HG02970 (cell line): Measurements from ENCODE around the gene BTK.

Source experiments
- ATAC-seq: cut with Tn5 transposase; IDR thresholded peaks from one replicate; pipeline ENCODE4 v1.9.1; 2021; ENCODE audit warnings: mild to moderate bottlenecking, moderate library complexity, moderate number of reproducible peaks; ENCODE audit not compliant: unreplicated experiment, low FRiP score

Gene BTK

DNA sequence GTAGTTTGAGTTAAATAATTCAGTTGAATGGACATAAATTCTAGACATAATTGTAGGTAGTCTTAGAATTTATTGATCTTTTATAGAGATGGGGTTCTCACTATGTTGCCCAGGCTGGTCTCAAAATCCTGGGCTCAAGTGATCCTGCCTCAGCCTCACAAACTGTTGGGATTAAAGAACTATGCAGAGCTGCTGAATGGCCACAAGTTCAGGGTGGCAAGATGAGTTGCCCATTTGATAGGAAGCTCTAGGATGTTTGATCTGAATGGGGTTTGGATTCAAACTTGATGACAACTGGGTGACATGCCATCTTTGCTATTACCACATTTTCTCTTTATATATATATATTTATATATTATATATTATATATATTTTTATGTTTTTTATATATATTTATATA lies 8.4 kb upstream of the BTK start:
- ATAC-seq: no peak

DNA sequence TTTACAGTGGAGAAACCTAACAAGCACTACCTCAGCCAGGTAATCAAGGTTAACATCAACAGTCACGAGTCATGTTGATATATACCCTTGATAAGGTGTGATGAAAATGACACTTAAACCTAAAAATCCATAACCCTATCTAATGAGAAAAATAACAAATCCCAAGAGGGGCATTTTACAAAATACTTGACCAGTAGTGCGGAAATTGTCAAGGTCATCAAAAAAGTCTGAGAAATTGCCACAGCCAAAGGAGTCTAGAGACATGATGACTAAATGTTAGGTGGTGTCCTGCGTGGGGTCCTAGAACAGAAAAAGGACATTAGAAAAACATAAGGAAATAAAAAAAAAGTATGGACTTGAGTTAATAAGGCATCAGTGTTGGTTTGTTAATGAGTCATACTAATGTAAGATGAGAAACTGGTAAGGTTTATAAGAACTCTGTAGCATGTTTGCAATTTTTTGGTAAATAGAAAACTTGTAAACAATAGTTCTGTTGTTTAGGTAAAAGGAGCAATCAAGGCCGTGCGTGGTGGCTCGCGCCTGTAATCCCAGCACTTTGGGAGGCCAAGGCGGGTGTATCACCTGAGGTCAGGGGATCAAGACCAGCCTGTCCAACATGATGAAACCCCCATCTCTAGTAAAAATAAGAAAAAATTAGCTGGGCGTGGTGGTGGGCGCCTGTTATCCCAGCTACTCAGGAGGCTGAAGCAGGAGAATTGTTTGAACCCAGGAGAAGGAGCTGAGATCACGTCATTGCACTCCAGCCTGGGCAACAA lies 7.7 kb upstream of the BTK start:
- ATAC-seq: no peak

DNA sequence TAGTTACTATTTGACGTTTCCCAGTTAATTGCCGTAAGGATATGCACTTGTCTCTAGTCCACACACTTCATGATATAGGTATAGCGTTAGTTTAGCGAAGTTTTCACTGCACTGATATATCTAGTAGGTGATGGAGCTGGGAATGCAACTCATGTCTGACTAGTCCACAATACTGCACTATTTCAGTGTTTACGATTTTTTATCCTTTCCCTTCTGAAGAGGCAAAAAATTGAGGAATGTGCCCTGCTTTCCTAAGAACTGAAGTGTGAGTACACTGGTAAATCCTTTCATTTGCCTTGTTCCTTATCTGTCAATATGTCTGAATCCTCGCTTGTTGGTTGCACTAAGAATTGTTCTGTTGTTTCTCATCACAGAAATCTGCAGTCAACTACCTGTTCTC lies 5.8 kb upstream of the BTK start:
- ATAC-seq: no peak

DNA sequence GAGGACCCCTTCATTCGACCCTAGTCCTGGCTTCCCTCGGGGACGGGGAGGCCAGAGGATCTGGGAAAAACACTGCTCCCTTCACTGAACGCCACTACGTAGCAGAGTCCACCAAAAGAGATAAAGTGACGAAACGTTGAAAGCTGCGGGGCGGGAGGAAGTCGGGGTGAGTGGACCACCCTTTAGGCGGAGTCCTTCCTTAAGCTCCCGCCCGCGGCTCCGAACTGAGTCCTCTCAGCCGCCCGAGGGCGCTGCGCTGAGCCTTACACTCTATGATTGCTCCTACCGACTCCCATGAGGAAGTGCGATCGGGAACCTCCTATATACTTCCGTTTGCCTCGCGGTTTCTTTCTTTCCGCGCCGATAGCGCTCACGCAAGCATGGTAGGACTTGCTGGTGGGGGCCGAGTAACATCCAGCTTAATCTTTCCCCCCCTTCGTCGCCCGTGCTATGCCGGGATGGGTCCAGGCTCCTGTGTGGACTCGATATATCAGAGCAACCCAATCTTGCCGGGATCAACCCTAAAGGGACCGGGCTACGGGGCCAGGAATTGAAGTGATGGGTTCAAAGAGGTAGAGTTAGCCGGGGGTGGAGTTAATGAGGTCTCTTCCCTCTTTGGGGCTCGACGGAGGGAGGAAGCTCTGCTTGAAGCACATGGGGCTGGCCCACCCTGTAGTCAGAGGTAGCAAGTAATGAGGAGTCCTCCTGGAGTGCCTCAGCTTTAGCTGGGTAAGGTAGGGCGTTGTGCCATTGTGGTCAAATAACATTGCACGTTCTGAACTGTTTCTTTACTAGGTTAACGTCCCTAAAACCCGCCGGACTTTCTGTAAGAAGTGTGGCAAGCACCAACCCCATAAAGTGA lies 4.9 kb upstream of the BTK start, which contains the start of gene RPL36A:
Gene RPL36A, plus strand, starts transcription at position 348 of the 862 bp plus-strand sequence. Its CDS starts 33 bp downstream, at position 381.
- peak; percentile 68 for ATAC-seq

DNA sequence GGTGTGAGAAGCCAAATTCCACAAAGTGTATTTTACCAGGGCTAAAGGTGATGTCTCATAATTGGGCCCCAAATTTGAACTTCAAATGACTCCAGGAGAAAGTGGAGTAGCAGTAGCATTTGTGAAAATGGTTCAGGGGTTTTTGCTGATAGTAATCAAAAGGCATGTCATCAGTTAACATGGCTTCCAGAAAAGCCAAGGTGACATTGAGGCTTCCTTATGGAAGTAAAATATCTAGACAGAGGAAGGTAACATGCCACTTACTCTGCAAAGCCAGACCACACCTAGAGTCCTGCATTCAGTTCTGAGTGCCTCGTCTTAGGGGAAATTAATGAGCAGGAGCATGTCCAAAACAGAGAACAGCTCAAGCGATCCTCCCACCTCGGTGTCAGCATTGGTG lies 2.6 kb upstream of the BTK start:
- ATAC-seq: no peak

DNA sequence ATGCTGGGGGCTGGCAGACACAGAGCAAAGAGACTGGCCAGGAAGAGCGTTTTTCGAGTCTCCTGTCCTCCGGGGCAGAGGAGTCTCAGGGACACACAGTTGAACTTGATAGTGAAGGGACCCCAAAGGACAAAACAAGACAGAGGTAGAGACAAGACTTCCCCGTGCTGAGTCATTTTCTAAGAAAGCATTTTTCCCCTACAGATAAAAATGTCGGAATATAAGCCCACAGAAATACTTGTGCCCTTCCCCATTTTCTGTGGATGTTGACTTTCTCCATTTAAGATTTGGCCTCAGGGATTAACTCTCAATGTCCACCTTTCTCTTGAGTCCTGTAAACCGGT lies 523 bp upstream of the BTK start:
- no peak for ATAC-seq

DNA sequence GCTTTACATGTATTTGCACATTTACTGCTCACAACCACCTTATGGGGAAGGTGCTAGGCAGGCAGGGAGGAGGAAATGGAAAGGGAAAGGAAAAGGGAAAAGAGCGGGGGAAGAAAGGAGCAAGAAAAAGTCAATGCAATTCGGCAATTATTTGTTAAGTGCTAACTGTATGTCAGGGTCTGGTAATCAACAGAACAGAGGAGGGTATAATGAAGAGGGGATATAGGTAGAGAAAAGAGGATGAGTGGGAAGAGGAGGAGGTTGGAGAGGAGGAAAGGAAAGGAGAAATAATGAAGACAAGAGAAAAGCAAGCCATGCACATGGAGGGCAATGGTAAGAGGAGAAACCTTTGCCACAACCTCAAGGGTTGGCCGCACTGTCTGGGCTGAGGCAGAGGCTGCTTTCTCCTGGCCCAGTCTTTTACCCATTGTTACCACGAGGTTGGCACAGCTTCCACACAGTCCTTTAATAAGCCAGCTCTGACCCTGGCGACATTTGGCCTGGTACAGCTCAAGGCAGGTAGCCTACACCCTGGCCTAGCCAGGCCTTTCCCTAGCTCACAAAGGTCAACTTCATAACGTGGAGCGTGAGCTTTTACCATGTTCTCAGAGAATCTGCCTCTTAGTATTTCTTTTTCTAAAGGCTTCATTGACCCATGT lies 836 bp downstream of the BTK start:
- no peak for ATAC-seq

DNA sequence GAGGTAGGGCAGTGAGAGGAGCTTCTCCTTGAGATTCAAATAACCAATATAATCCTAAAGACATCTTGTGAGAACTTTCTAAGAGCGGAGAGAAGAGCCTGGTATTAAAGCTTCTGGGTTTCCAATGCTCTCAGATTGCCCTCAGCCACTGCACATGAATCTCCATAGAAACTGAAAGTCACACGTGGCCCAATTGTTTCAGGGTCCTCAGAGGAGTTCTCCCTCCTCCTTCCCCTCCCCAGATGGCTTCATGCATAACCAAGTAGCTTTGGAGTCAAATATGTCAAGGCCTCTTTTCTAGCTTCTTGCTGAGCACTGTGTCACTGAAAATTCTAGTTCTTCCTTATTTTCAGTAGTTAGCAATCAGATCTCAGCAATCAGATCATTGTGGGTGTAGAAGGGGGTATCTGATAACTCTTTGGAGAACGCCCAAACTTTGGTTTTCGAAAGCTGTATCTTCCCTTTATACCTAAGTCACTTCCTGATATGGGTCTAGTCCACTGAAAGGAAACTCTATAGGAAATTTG lies 2.2 kb downstream of the BTK start:
- ATAC-seq: peak; percentile 52

DNA sequence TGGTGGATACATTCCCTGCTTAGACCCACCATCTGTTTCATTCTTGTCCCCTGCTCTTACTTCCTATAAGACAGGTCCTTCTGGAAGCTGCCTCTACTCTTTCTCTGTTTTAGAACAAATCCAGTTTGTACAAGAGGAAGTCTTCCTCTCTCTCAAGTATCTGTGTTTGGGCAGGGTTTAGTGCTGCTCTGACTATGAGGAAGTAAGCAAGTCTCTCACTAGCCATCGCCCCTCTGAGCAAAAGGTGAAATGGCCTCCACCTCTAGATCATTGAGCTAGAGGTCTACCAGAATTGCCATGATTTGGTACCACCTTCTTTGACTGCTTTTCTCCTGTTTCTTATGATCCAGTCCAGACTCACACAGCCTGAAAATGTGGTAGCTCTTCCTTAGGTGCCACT lies 8.4 kb downstream of the BTK start:
- ATAC-seq: no peak

DNA sequence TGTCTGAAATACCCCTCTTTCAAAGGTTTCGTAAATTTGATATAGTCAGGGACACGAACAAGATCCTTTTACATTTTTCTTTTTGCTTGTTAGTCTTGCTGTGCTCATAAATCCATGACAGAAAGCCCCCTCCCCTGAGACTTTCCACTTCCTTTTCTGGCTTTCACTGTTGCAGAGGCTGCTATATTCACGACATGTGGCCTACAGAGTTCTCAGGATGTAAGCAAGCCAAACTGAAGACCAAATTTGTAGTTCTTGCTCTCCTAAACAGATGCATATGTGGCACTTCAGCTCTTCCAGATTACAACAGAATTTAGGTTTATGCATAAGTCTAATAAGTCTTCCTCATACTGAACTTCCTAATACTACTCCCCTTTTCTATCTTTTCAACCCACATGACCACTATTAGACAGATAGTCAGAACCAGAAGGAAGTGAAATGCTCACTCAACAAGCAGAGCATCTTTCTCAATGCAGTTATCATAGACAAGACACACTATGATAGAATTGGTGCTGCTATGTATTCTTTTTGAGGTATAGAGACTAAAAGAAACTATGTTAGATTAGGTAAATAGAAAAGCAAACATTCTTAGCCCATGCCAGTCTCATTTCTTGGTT lies 15.0 kb downstream of the BTK start:
- ATAC-seq: no peak

DNA sequence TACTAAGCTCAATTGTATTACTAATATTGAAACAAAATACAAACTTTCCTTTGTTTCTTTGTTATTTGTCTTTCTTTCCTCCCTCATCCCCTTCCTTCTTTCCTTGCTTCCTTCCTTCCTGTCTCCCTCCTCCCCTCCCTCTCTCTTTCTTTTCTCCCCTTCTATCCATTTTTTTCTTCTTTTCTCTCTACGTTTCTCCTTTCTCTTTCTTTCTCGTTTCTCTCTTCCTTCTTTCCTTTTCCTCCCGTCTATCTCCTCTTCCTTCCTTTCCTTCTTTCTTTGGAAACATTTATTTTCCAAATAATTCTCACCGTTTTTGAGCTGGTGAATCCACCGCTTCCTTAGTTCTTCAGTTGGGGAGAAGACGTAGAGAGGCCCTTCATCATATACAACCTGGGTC lies 16.3 kb downstream of the BTK start:
- ATAC-seq: no peak

DNA sequence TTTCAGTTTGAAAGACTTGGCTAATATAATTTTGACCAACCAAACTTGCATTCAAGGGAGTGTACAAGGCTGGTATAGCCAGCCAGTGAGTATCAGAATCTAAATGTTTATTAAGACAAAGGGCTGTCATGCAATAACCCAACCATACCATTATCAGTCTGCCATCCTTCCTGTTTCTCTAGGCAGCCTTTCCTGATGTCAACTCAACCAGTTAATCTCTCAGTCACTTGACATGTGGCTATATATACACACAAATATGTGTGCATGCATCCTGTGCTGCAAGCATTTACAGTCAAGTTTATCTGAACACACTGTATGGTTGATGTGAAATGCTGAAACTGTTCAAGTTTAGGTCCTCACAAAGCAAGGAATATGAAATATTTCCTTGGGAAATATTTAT lies 17.2 kb downstream of the BTK start:
- ATAC-seq: no peak

DNA sequence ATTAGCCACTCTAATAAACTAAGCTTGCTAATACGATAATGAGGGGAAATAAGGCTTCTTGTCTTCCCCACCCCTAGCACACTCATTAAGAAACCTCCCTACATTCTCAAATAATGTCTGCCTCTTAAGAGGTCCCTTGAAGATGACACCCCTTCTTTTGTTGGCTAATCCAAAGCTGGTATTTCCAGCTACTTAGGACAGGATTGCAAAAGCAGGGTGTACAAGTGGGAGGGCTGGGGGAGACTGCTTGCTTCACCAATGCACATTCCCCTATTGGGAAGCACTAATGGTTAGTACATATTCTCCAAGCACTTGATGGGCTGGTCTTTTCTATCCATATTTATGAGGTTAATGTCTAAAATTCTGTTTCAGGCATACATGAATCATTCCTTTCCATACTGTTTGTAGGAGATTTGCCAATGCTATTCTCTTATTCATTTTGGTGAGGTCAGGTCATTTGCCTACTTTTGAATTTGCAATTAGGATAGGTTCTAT lies 20.6 kb downstream of the BTK start:
- ATAC-seq: no peak

DNA sequence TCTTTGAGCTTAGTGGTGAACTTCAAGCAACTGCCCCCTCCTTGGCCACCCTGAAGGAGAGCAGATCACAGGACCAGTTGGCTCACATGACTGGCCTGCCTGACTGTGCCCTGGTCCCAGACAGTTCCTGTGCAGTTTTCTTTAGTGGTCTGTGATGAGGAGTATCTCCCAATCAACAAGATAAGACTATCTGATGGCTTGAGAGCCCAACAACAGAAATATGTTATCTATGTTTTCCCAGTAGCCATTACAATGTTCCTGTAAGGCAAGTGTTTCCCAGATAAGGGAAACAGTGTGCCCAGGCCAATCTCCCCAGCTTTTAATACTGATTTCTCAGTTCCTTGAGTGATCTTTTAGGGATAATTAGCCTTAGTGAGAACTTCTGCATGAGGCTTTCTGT lies 23.2 kb downstream of the BTK start:
- ATAC-seq: no peak

DNA sequence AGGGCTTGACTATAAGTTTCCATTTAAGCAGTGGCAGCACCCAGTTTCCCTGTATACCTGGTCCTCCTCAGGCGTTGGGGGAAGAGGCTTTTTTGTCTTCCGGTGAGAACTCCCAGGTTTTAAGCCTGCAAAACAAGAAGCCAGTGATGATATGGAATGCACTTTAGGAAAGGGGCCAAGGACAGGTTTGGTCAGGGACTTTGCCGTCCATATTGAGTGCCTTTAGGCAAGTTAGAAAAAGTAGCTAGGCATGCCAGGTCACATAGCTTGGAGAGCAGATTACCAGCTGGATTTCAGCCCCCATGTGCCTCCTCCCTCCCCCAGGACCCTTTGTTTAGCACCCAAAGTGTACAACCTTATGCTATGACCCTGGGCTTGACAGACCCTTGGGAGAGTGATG lies 23.9 kb downstream of the BTK start:
- ATAC-seq: no peak

DNA sequence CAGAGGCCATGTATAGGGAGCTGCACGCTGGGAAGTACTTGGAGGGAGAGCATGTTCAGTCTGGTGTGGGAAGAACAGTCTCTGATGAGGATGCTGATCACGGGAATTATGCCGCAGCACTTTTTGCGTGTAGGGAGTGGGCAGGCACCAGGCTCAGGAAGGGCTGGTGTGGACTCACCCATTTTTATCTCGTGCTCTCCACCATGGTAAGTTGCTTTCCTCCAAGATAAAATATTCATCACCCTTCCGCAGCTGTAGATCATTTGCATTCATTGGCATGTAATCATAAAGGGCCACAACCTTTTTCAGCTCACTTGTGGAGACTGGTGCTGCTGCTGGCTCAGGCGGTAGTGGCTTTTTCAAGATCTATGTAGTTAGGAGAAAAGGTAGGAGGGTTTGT lies 25.6 kb downstream of the BTK start:
- no peak for ATAC-seq

DNA sequence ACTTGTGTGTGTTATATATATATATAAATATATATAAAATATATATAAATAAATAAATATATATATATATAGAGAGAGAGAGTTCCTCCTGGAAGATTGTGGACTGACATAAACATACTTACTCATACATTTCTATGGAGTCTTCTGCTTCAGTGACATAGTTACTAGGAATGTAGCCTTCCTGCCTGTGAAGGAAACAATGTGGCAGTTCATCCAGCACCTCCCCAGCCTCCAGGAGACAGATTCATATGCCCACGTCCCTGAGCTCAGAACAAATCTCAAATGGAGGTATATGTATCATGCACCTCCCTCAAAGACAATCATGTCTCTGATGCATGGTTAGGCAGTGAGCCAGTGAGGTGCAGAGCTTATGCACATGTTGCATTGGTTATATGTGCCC lies 26.0 kb downstream of the BTK start:
- ATAC-seq: no peak

DNA sequence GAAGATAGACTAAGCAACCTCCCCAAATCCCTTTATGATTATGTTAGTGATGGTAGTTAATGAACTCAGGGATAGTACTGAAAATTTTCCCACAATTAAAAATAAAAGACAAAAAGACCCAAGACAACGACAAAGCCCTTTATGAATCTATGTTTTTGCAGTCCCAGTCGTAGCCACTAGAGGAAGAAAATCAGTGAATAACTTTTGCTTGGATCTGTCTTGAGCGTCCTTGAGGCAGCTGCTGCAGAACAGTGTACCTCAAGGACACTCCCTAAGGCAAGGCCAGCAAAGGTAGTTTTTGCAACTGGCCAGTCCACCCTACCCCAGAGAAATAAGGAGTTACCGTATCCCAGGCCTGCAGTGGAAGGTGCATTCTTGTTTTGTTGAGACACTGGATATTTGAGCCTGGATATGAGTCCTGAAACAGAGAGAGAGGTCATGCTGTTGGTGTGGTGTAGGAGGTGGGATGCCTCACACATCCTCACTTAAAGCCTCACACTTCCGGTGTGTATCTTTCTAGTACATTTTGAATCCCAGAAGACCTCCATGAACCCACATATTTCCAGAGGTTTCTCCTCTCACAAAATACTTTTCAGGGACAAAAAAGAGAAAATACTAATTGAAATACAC lies 28.7 kb downstream of the BTK start:
- no peak for ATAC-seq

DNA sequence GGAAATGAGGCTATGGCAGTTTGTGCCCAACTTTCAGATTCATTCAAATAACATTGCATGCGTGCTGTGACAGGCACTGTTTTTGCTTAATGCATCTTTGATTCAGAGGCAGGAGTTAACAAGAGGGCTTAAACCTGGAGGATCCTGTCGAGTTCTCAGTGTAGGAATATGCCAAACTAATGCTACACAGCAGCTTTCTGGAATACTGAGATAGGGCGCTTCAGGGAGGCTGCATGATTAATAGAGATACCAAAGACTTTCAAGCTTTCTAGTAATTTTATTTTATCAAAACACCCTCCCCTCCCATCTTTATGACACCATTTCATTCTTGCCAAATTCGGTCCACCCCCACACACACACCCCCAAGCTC lies 36.8 kb downstream of the BTK start:
- no peak for ATAC-seq
